ENCODE results near the gene CC2D1A. TPM values are rescaled to one million over a fixed set of nuclear protein-coding genes. Genes with fewer than 3 reads are reported as not detected.

CC2D1A gene
- total RNA-seq, 6 donors from 2014 or later: 30.4 to 95.3 (median 35.3) TPM

- ATAC-seq (ENCODE audit: low FRiP score in 2 of 2) (peak in 1 of 2 donors; percentile 16), DNase-seq (peak in 1 of 2 donors; percentile 88)
- Histone ChIP-seq H3K27me3 (no peaks in the 10 kb centered on the region), H3K4me3 (no peak overlapping the region), H3K27ac (no peak overlapping the region), H3K9me3 (no peaks in the 10 kb centered on the region), H3K4me1 (no peaks in the 10 kb centered on the region), H3K36me3 (peaks cover 29 to 100% (median 88%) of the 10 kb centered on the region in 4 donors)
- WGBS, 2 donors: 81 to 90% methylated on average over 41 to 71 of the region's 89 CpGs
- TF ChIP-seq EP300 (IDR thresholded peaks at IDR 0.05) (no peak), POLR2AphosphoS5 (IDR thresholded peaks at IDR 0.05) (no peak), POLR2A (IDR thresholded peaks at IDR 0.05) (no peak), CTCF (IDR thresholded peaks at IDR 0.05) (no peak)
These were observed 57.0 kb downstream of the CC2D1A start for GRCh38 chr19:13962699-13963602.

- Histone ChIP-seq H3K9me3 (no peaks in the 10 kb centered on the region), H3K4me1 (no peaks in the 10 kb centered on the region), H3K36me3 (peaks cover 35 to 100% (median 92%) of the 10 kb centered on the region in 4 donors), H3K27ac (no peak overlapping the region), H3K4me3 (no peak overlapping the region), H3K27me3 (no peaks in the 10 kb centered on the region)
- DNase-seq (peak in 1 of 2 donors; percentile 86), ATAC-seq (ENCODE audit: low FRiP score in 2 of 2) (no peak)
- WGBS, 2 donors: 94 to 96% methylated on average over 24 to 40 of the region's 48 CpGs
- TF ChIP-seq POLR2A (IDR thresholded peaks at IDR 0.05) (no peak), EP300 (IDR thresholded peaks at IDR 0.05) (no peak), CTCF (IDR thresholded peaks at IDR 0.05) (no peak), POLR2AphosphoS5 (IDR thresholded peaks at IDR 0.05) (no peak)
These were observed 57.7 kb downstream of the CC2D1A start for GRCh38 chr19:13963603-13964105.

- WGBS, 2 donors: 90 to 92% methylated on average over 5 of the region's 5 CpGs
- ATAC-seq (ENCODE audit: low FRiP score in 2 of 2) (no peak), DNase-seq (no peak)
- Histone ChIP-seq H3K9me3 (no peaks in the 10 kb centered on the region), H3K36me3 (peaks cover 37 to 100% (median 93%) of the 10 kb centered on the region in 4 donors), H3K4me3 (no peak overlapping the region), H3K4me1 (no peaks in the 10 kb centered on the region), H3K27me3 (no peaks in the 10 kb centered on the region), H3K27ac (no peak overlapping the region)
- TF ChIP-seq EP300 (IDR thresholded peaks at IDR 0.05): no peak
- TF ChIP-seq POLR2A (IDR thresholded peaks at IDR 0.05): no peak
- no peak for TF ChIP-seq CTCF (IDR thresholded peaks at IDR 0.05)
- no peak for TF ChIP-seq POLR2AphosphoS5 (IDR thresholded peaks at IDR 0.05)
These were observed 58.8 kb downstream of the CC2D1A start for GRCh38 chr19:13964776-13965175.

GRCh38 chr19:13965377-13965896 lies 59.4 kb downstream of the CC2D1A start:
- no peak for TF ChIP-seq EP300 (IDR thresholded peaks at IDR 0.05)
- no peak for TF ChIP-seq POLR2AphosphoS5 (IDR thresholded peaks at IDR 0.05)
- no peak for TF ChIP-seq POLR2A (IDR thresholded peaks at IDR 0.05)
- TF ChIP-seq CTCF (IDR thresholded peaks at IDR 0.05): no peak
- 95 to 97% methylated on average over 22 to 24 of the region's 24 CpGs for WGBS, 2 donors
- no peak for DNase-seq
- Histone ChIP-seq H3K27ac (no peak overlapping the region), H3K4me3 (no peak overlapping the region), H3K36me3 (peaks cover 34 to 99% (median 91%) of the 10 kb centered on the region in 4 donors), H3K9me3 (no peaks in the 10 kb centered on the region), H3K4me1 (no peaks in the 10 kb centered on the region), H3K27me3 (no peaks in the 10 kb centered on the region)
- ATAC-seq (ENCODE audit: low FRiP score in 2 of 2): no peak

All from upper lobe of left lung (tissue), 6 donors.